Measurements from ENCODE around the gene ITGB3BP. TPM values are rescaled to one million over a fixed set of nuclear protein-coding genes. Genes with fewer than 3 reads are reported as not detected.

The ITGB3BP gene
- total RNA-seq, 1 experiment from 2014 or later: 23.6 TPM

GRCh38 chr1:63414691-63415365 lies 108.2 kb downstream of the ITGB3BP start:
- H3K4me1 Mint-ChIP-seq (ENCODE audit: low read depth, unreplicated experiment): no peaks in the 10 kb centered on the region
- H3K9me3 ChIP-seq: no peaks in the 10 kb centered on the region
- no peak overlapping the region for H3K4me3 Mint-ChIP-seq (ENCODE audit: unreplicated experiment)
- ChIA-PET POLR2A (interaction anchor here (0.6 kb wide), 1 partner anchor 84 kb away, joined by 3 read pairs; no protein-coding TSS in a partner anchor), CTCF (no interaction called here)
- H3K36me3 Mint-ChIP-seq (ENCODE audit: insufficient read depth, unreplicated experiment): no peaks in the 10 kb centered on the region
- no peaks in the 10 kb centered on the region for H3K27me3 ChIP-seq (replicated peaks; ENCODE audit: control insufficient read depth, insufficient read depth, low read length)
- no peaks in the 10 kb centered on the region for H3K9me3 Mint-ChIP-seq (ENCODE audit: unreplicated experiment)
- intact Hi-C loops (cut with micrococcal nuclease; ENCODE audit: unreplicated experiment): no loop called here
- BruUV-seq (replicated peaks): no TSS peak
- no peaks in the 10 kb centered on the region for H3K4me1 ChIP-seq
- no peaks in the 10 kb centered on the region for H3K27me3 Mint-ChIP-seq (ENCODE audit: insufficient read depth, unreplicated experiment)
- H3K36me3 ChIP-seq (ENCODE audit: control insufficient read depth, insufficient read depth, low read length): no peaks in the 10 kb centered on the region
- no peak for DNase-seq
- H3K27ac Mint-ChIP-seq (ENCODE audit: unreplicated experiment): no peak overlapping the region
- TF ChIP-seq, protein P1, sequence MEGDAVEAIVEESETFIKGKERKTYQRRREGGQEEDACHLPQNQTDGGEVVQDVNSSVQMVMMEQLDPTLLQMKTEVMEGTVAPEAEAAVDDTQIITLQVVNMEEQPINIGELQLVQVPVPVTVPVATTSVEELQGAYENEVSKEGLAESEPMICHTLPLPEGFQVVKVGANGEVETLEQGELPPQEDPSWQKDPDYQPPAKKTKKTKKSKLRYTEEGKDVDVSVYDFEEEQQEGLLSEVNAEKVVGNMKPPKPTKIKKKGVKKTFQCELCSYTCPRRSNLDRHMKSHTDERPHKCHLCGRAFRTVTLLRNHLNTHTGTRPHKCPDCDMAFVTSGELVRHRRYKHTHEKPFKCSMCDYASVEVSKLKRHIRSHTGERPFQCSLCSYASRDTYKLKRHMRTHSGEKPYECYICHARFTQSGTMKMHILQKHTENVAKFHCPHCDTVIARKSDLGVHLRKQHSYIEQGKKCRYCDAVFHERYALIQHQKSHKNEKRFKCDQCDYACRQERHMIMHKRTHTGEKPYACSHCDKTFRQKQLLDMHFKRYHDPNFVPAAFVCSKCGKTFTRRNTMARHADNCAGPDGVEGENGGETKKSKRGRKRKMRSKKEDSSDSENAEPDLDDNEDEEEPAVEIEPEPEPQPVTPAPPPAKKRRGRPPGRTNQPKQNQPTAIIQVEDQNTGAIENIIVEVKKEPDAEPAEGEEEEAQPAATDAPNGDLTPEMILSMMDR (IDR thresholded peaks at IDR 0.05; ENCODE audit: insufficient read depth in 1 of 2, low read depth in 1 of 2, low read length in 1 of 2, severe bottlenecking in 1 of 2, unreplicated experiment in 1 of 2): no peak
- H3K4me3 ChIP-seq (ENCODE audit: low read depth, low read length): no peak overlapping the region

DNA sequence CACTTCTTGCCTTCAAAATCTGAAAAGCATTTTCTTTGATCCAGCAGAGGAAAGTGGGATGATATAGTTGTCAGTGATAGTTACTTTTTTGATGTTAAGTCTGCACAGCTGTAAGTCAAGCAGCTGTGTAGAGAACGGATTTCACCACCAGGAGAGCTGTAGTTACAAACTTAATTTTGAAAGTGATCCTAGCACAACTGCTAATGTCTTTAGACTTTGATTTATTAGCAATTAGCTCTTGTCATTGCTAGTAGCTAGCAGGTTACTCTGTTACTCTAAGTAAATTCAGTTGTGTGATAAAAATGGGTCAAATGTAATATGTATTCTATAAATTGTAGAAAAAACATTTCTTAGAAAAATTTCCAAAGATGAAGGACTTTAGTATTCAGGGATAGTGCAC lies 109.6 kb downstream of the ITGB3BP start:
- no peak for DNase-seq
- TF ChIP-seq, protein P1 (IDR thresholded peaks at IDR 0.05; ENCODE audit: insufficient read depth in 1 of 2, low read depth in 1 of 2, low read length in 1 of 2, severe bottlenecking in 1 of 2, unreplicated experiment in 1 of 2): no peak
- Histone ChIP-seq H3K4me1 (no peaks in the 10 kb centered on the region), H3K27me3 (replicated peaks; ENCODE audit: control insufficient read depth, insufficient read depth, low read length) (no peaks in the 10 kb centered on the region), H3K36me3 (ENCODE audit: control insufficient read depth, insufficient read depth, low read length) (no peaks in the 10 kb centered on the region), H3K4me3 (ENCODE audit: low read depth, low read length) (no peak overlapping the region), H3K9me3 (no peaks in the 10 kb centered on the region)
- H3K36me3 Mint-ChIP-seq (ENCODE audit: insufficient read depth, unreplicated experiment): no peaks in the 10 kb centered on the region
- intact Hi-C loops (cut with micrococcal nuclease; ENCODE audit: unreplicated experiment): no loop called here
- BruUV-seq (replicated peaks): no TSS peak
- no peaks in the 10 kb centered on the region for H3K27me3 Mint-ChIP-seq (ENCODE audit: insufficient read depth, unreplicated experiment)
- POLR2A ChIA-PET: no interaction called here
- H3K4me1 Mint-ChIP-seq (ENCODE audit: low read depth, unreplicated experiment): no peaks in the 10 kb centered on the region
- CTCF ChIA-PET: no interaction called here
- H3K9me3 Mint-ChIP-seq (ENCODE audit: unreplicated experiment): no peaks in the 10 kb centered on the region
- H3K4me3 Mint-ChIP-seq (ENCODE audit: unreplicated experiment): no peak overlapping the region
- H3K27ac Mint-ChIP-seq (ENCODE audit: unreplicated experiment): no peak overlapping the region

DNA sequence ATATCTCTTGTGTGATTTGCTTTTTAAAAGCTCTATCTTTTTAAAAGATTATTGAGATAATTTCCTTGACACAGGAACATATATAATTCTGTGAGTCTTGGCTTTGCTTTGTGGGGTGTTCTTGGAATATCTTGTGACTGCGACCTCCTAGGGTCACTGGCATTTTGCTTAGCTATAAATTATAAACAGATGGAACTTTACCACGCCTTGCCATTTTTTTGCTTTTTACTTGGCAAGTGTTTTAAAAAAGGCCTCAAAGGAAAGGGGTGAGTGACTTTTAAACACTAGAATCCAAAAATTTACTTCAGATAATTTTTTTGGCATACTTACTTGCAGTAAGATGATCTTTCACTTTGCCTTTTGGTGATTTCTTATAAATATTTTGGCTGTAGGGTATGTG lies 112.0 kb downstream of the ITGB3BP start:
- Histone ChIP-seq H3K36me3 (ENCODE audit: control insufficient read depth, insufficient read depth, low read length) (no peaks in the 10 kb centered on the region), H3K4me3 (ENCODE audit: low read depth, low read length) (no peak overlapping the region), H3K4me1 (no peaks in the 10 kb centered on the region), H3K27me3 (replicated peaks; ENCODE audit: control insufficient read depth, insufficient read depth, low read length) (no peaks in the 10 kb centered on the region), H3K9me3 (no peaks in the 10 kb centered on the region)
- POLR2A ChIA-PET: no interaction called here
- Mint-ChIP-seq H3K4me3 (ENCODE audit: unreplicated experiment) (no peak overlapping the region), H3K4me1 (ENCODE audit: low read depth, unreplicated experiment) (no peaks in the 10 kb centered on the region), H3K27me3 (ENCODE audit: insufficient read depth, unreplicated experiment) (no peaks in the 10 kb centered on the region), H3K9me3 (ENCODE audit: unreplicated experiment) (no peaks in the 10 kb centered on the region), H3K36me3 (ENCODE audit: insufficient read depth, unreplicated experiment) (no peaks in the 10 kb centered on the region), H3K27ac (ENCODE audit: unreplicated experiment) (no peak overlapping the region)
- DNase-seq: no peak
- intact Hi-C loops (cut with micrococcal nuclease; ENCODE audit: unreplicated experiment): no loop called here
- CTCF ChIA-PET: no interaction called here
- no TSS peak for BruUV-seq (replicated peaks)
- TF ChIP-seq, protein P1 (IDR thresholded peaks at IDR 0.05; ENCODE audit: insufficient read depth in 1 of 2, low read depth in 1 of 2, low read length in 1 of 2, severe bottlenecking in 1 of 2, unreplicated experiment in 1 of 2): no peak
